Measurements from ENCODE around the gene PRKCA. TPM values are rescaled to one million over a fixed set of nuclear protein-coding genes. Genes with fewer than 3 reads are reported as not detected.

PRKCA gene
- total and polyA plus RNA-seq, 9 of the 15 experiments (the other 6 are each of a cell fraction or from before 2014, with no cell fraction given) = 3.2 to 33.0 (median 17.8) TPM

- TF ChIP-seq RCOR1 (IDR thresholded peaks at IDR 0.05; ENCODE audit: borderline replicate concordance in 1 of 2, low read depth in 2 of 2, low read length in 2 of 2) (peak; percentile 93 to 99; a peak in 3 of 4 replicates), ZNF584 (CRISPR knock-in tag; IDR thresholded peaks at IDR 0.05; ENCODE audit: low read depth) (no peak), ZNF3 (CRISPR knock-in tag; IDR thresholded peaks at IDR 0.05) (no peak), NCOA2 (IDR thresholded peaks at IDR 0.05; ENCODE audit: partially characterized antibody in 2 of 2) (no peak), SP1 (CRISPR knock-in tag; IDR thresholded peaks at IDR 0.05) (0 out of 2 replicates have a peak, but pooled peaks have one; percentile 32), ZNF780A (CRISPR knock-in tag; IDR thresholded peaks at IDR 0.05) (no peak), PRMT5 (CRISPR knock-in tag; IDR thresholded peaks at IDR 0.05) (no peak), TCF7 (IDR thresholded peaks at IDR 0.05; ENCODE audit: borderline replicate concordance) (no peak), CTBP1 (IDR thresholded peaks at IDR 0.05; ENCODE audit: borderline replicate concordance) (peak; percentile 100), ZEB2 (IDR thresholded peaks at IDR 0.05) (peak; percentile 94), BDP1 (IDR thresholded peaks at IDR 0.05; ENCODE audit: insufficient read depth, insufficient read length) (no peak), VEZF1 (CRISPR knock-in tag; IDR thresholded peaks at IDR 0.05) (peak; percentile 95), EHMT2 (IDR thresholded peaks at IDR 0.05) (peak; percentile 96), ZNF764 (CRISPR knock-in tag; IDR thresholded peaks at IDR 0.05; ENCODE audit: low read depth) (no peak), HNRNPUL1 (IDR thresholded peaks at IDR 0.05; ENCODE audit: low read length) (no peak), MEIS2 (IDR thresholded peaks at IDR 0.05; ENCODE audit: partially characterized antibody) (peak; percentile 95), NFXL1 (CRISPR knock-in tag; IDR thresholded peaks at IDR 0.05) (no peak), ZNF57 (CRISPR knock-in tag; IDR thresholded peaks at IDR 0.05) (no peak), DACH1 (IDR thresholded peaks at IDR 0.05; ENCODE audit: partially characterized antibody) (peak; percentile 83)
- TF ChIP-seq, protein P1, sequence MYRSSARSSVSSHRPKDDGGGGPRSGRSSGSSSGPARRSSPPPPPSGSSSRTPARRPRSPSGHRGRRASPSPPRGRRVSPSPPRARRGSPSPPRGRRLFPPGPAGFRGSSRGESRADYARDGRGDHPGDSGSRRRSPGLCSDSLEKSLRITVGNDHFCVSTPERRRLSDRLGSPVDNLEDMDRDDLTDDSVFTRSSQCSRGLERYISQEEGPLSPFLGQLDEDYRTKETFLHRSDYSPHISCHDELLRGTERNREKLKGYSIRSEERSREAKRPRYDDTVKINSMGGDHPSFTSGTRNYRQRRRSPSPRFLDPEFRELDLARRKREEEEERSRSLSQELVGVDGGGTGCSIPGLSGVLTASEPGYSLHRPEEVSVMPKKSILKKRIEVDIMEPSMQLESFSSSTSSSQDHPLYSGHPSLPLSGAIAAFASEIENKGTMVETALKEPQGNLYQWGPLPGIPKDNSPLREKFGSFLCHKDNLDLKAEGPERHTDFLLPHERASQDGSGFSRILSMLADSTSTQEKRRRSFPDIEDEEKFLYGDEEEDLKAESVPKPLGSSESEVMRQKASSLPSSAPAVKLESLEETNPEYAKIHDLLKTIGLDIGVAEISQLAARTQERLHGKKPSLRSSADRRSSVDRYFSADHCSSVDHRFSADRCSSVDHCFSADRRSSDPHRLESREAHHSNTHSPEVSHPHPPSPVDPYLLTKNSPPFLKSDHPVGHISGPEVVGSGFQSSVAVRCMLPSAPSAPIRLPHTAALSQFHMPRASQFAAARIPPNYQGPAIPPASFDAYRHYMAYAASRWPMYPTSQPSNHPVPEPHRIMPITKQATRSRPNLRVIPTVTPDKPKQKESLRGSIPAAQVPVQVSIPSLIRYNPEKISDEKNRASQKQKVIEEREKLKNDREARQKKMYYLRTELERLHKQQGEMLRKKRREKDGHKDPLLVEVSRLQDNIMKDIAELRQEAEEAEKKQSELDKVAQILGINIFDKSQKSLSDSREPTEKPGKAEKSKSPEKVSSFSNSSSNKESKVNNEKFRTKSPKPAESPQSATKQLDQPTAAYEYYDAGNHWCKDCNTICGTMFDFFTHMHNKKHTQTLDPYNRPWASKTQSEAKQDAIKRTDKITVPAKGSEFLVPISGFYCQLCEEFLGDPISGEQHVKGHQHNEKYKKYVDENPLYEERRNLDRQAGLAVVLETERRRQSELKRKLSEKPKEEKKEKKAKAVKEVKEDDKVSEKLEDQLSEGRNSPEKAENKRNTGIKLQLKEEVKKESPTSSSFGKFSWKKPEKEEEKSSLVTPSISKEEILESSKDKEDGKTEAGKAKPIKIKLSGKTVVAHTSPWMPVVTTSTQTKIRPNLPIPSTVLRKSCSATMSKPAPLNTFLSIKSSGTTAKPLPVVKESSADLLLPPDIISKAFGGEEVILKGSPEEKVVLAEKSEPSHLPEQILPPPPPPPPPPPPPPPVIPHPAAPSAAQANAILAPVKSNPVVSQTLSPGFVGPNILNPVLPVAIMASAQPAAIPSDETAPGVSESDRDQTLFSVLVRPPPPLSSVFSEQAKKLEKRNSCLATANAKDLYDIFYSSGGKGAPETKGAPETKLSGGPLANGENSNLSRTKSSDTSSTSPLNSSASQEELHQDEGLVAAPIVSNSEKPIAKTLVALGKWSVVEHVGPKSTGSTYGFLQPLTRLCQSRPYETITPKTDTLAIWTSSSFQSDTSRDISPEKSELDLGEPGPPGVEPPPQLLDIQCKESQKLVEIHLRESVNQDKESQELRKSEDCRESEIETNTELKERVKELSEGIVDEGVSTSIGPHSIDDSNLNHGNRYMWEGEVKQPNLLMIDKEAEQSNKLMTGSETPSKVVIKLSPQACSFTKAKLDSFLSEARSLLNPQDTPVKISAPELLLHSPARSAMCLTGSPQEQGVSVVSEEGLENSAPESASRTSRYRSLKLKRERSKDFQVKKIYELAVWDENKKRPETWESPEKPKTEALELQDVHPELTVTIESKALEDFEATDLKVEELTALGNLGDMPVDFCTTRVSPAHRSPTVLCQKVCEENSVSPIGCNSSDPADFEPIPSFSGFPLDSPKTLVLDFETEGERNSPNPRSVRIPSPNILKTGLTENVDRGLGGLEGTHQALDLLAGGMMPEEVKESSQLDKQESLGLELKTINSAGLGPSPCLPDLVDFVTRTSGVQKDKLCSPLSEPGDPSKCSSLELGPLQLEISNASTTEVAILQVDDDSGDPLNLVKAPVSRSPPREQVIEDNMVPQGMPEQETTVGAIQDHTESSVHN (IDR thresholded peaks at IDR 0.05; ENCODE audit: borderline replicate concordance in 1 of 2, low read depth in 1 of 2) = peak in 1 of 2 experiments; percentile 50; a peak in 1 of 4 replicates
These were observed 41.2 kb downstream of the PRKCA start (continued) for GRCh38 chr17:66343531-66344078.

Data from K562 (cell line).